Natural killer cell (primary cell): ENCODE results near the gene TCERG1L. TPM values are rescaled to one million over a fixed set of nuclear protein-coding genes. Genes with fewer than 3 reads are reported as not detected.

ENCODE experiments used
- ATAC-seq, 3 donors: fragments of 150-1000 bp in 2 of 3; fragments of 200-7000 bp in 1 of 3; cut with Tn5 transposase; 1 replicate in 1 of 3; 2 replicates in 2 of 3; pipeline ENCODE4 v1.10.0; 2021; ENCODE audit warnings: mild to moderate bottlenecking in 2 of 3, moderate library complexity in 2 of 3
- DNase-seq, 2 donors: peaks; one replicate each; pipeline versions ENCODE4 v3.0.0 to v3.0.0-alpha.2; 2013 to 2021; ENCODE audit warnings: mixed read lengths in 1 of 2
- H3K27ac ChIP-seq: one replicate; pipeline ENCODE4 v1.5.1; 2013; ENCODE audit warnings: mild to moderate bottlenecking, low read length
- H3K27me3 ChIP-seq: one replicate; pipeline ENCODE4 v1.6.1; 2013; ENCODE audit warnings: low read length; ENCODE audit not compliant: control insufficient read depth, insufficient read depth
- H3K36me3 ChIP-seq: one replicate; pipeline ENCODE4 v1.6.1; 2013; ENCODE audit warnings: low read length; ENCODE audit not compliant: control insufficient read depth, insufficient read depth
- H3K4me1 ChIP-seq: one replicate; pipeline ENCODE4 v1.6.1; 2013; ENCODE audit warnings: low read length; ENCODE audit not compliant: control insufficient read depth, insufficient read depth
- H3K4me3 ChIP-seq: one replicate; pipeline ENCODE4 v1.5.1; 2013; ENCODE audit warnings: low read length
- H3K9me3 ChIP-seq: one replicate; pipeline ENCODE4 v1.6.1; 2013; ENCODE audit warnings: low read length; ENCODE audit not compliant: control insufficient read depth, insufficient read depth
- H3K27ac Mint-ChIP-seq, 2 donors: one replicate each; pipeline ENCODE4 v1.8.0; 2022; ENCODE audit warnings: mild to moderate bottlenecking in 2 of 2, mixed read lengths in 2 of 2, moderate library complexity in 1 of 2
- H3K27me3 Mint-ChIP-seq, 2 donors: one replicate each; pipeline ENCODE4 v1.8.0; 2022; ENCODE audit warnings: low read depth in 2 of 2, mixed read lengths in 2 of 2
- H3K36me3 Mint-ChIP-seq: one replicate; pipeline ENCODE4 v1.8.0; 2022; ENCODE audit warnings: mixed read lengths
- H3K4me1 Mint-ChIP-seq, 2 donors: one replicate each; pipeline ENCODE4 v1.8.0; 2022; ENCODE audit warnings: mixed read lengths in 2 of 2
- H3K4me3 Mint-ChIP-seq: one replicate; pipeline ENCODE4 v1.8.0; 2022; ENCODE audit warnings: mild to moderate bottlenecking, moderate library complexity, mixed read lengths
- H3K9me3 Mint-ChIP-seq, 2 donors: one replicate each; pipeline ENCODE4 v1.8.0; 2022; ENCODE audit warnings: mixed read lengths in 2 of 2
- CTCF ChIP-seq: fragments of 200-600 bp; IDR thresholded peaks from one replicate; pipeline ENCODE4 v1.8.0; 2022; ENCODE audit warnings: antibody characterized with exemption
- WGBS: methylation state at CpG from one replicate; pipeline ENCODE4 v1.1.7; 2013; ENCODE audit warnings: missing lambda C conversion rate; ENCODE audit not compliant: insufficient coverage; 5-methylcytosine and 5-hydroxymethylcytosine counted together
- intact Hi-C: fragments of 100-400 bp; cut with micrococcal nuclease; formaldehyde crosslinking; loops from one replicate; pipeline ENCODE4 v1.14.2; 2022
- total RNA-seq, 4 donors: library from RNA; stranded (reverse); fragments of 120-200 nt in 1 of 4; gene quantifications; one replicate each; pipeline versions ENCODE4 v1.2.3 to v1.2.4, GENCODE V29; 2013 to 2022

TCERG1L gene
- total RNA-seq, 3 donors from 2014 or later (not counting 1 experiment from before 2014, with no cell fraction given), result 0.48 TPM; not detected in 2

- WGBS, result 80% methylated on average over 15 of the region's 15 CpGs
- H3K36me3 Mint-ChIP-seq, result no peaks in the 10 kb centered on the region
These were observed 79.5 kb downstream of the TCERG1L start for GRCh38 chr10:131231965-131232541.

GRCh38 chr10:131231323-131231964, 80.1 kb downstream of the TCERG1L start:
- TF ChIP-seq CTCF, result no peak
- no peaks in the 10 kb centered on the region for H3K36me3 Mint-ChIP-seq
- Histone ChIP-seq H3K27me3 (no peaks in the 10 kb centered on the region), H3K36me3 (no peaks in the 10 kb centered on the region), H3K9me3 (no peaks in the 10 kb centered on the region), H3K27ac (no peak overlapping the region), H3K4me1 (no peaks in the 10 kb centered on the region), H3K4me3 (no peak overlapping the region)
- H3K4me3 Mint-ChIP-seq, result no peak overlapping the region
- DNase-seq (no peak), ATAC-seq (no peak)
- H3K4me1 Mint-ChIP-seq, result no peaks in the 10 kb centered on the region
- H3K27me3 Mint-ChIP-seq, result no peaks in the 10 kb centered on the region
- intact Hi-C loops, result no loop called here
- 69% methylated on average over 15 of the region's 19 CpGs for WGBS
- H3K27ac Mint-ChIP-seq, result no peak overlapping the region
- H3K9me3 Mint-ChIP-seq, result no peaks in the 10 kb centered on the region

More at GRCh38 chr10:131231965-131232541, 79.5 kb downstream of the TCERG1L start:
- Mint-ChIP-seq H3K27ac (no peak overlapping the region), H3K4me3 (no peak overlapping the region), H3K27me3 (no peaks in the 10 kb centered on the region), H3K9me3 (no peaks in the 10 kb centered on the region), H3K4me1 (no peaks in the 10 kb centered on the region)
- no peaks in the 10 kb centered on the region for H3K4me1 ChIP-seq
- H3K9me3 ChIP-seq, result no peaks in the 10 kb centered on the region
- intact Hi-C loops, result no loop called here
- DNase-seq (no peak), ATAC-seq (no peak)
- no peaks in the 10 kb centered on the region for H3K36me3 ChIP-seq
- no peak overlapping the region for H3K27ac ChIP-seq
- H3K4me3 ChIP-seq, result no peak overlapping the region
- no peak for TF ChIP-seq CTCF
- H3K27me3 ChIP-seq, result no peaks in the 10 kb centered on the region

GRCh38 chr10:131230641-131231322, 80.7 kb downstream of the TCERG1L start:
- H3K9me3 Mint-ChIP-seq, result no peaks in the 10 kb centered on the region
- no peak overlapping the region for H3K4me3 ChIP-seq
- H3K36me3 Mint-ChIP-seq, result no peaks in the 10 kb centered on the region
- H3K36me3 ChIP-seq, result no peaks in the 10 kb centered on the region
- H3K9me3 ChIP-seq, result no peaks in the 10 kb centered on the region
- no peak overlapping the region for H3K27ac Mint-ChIP-seq
- no peak overlapping the region for H3K27ac ChIP-seq
- H3K27me3 Mint-ChIP-seq, result no peaks in the 10 kb centered on the region
- no peaks in the 10 kb centered on the region for H3K4me1 ChIP-seq
- intact Hi-C loops, result no loop called here
- 91% methylated on average over 15 of the region's 15 CpGs for WGBS
- H3K4me1 Mint-ChIP-seq, result no peaks in the 10 kb centered on the region
- no peak overlapping the region for H3K4me3 Mint-ChIP-seq
- no peak for ATAC-seq
- no peaks in the 10 kb centered on the region for H3K27me3 ChIP-seq
- no peak for DNase-seq
- TF ChIP-seq CTCF, result no peak
